HL-60 (cell line): ENCODE data around the gene JARID2.

Experiments used
- DNase-seq, 2 experiments: peaks; one replicate each; pipeline ENCODE4 v3.0.0-alpha.2; 2010 to 2020; ENCODE audit warnings: low read depth in 1 of 2, low spot score in 1 of 2
- H3K27ac ChIP-seq: fragments of 250-450 bp; sonication (Bioruptor Pico); replicated peaks from 2 replicates; pipeline ENCODE4 v1.5.1; 2020; ENCODE audit warnings: mild to moderate bottlenecking, moderate library complexity
- H3K27me3 ChIP-seq: fragments of 250-450 bp; sonication (Bioruptor Pico); 2 replicates; pipeline ENCODE4 v1.5.1; 2021; ENCODE audit warnings: mild to moderate bottlenecking, moderate library complexity; ENCODE audit not compliant: insufficient read depth, poor library complexity, severe bottlenecking
- H3K4me3 ChIP-seq: replicated peaks from 2 replicates; pipeline ENCODE4 v1.5.1; 2011; ENCODE audit warnings: mild to moderate bottlenecking, control low read depth, low read length; ENCODE audit not compliant: insufficient read depth
- GABPA ChIP-seq: IDR thresholded peaks from 2 replicates; pipeline ENCODE4 v1.6.1; 2012; ENCODE audit warnings: low read depth
- POLR2AphosphoS5 ChIP-seq: IDR thresholded peaks from 2 replicates; pipeline ENCODE4 v1.6.1; 2012; ENCODE audit warnings: low read depth
- SPI1 ChIP-seq: IDR thresholded peaks from 2 replicates; pipeline ENCODE4 v1.6.1; 2012; ENCODE audit warnings: low read depth, mild to moderate bottlenecking, borderline replicate concordance
- TF ChIP-seq, protein P1 (sequence below): IDR thresholded peaks from one replicate; pipeline ENCODE4 v1.5.1; 2011; ENCODE audit warnings: low read length, control low read depth, inconsistent platforms; ENCODE audit not compliant: insufficient read depth
- TF ChIP-seq, protein P2 (sequence below): IDR thresholded peaks from 2 replicates; pipeline ENCODE4 v1.6.1; 2012; ENCODE audit warnings: low read depth; ENCODE audit not compliant: insufficient replicate concordance

JARID2 gene

DNA sequence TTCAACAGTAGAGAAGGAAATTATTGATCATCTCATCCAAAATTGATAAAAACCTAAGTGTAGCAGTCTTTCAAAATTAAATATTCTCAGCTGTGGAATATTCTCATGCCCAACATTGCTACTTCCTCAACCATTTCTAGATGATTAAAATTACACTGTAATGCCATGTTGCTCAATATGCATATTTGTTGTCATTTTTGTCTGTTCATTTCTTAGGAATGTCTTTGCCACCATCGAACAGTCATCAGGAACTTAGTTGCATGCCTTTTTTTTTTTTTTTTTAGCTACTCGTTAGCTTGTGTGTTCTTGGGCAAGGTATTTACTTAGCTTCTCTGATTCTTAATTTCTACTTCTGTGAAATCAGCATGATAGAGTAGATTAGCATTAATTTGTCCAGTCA lies 228.3 kb downstream of the JARID2 start:
- Histone ChIP-seq H3K4me3 (no peak overlapping the region), H3K27ac (no peak overlapping the region), H3K27me3 (no peaks in the 10 kb centered on the region)
- TF ChIP-seq, protein P1, sequence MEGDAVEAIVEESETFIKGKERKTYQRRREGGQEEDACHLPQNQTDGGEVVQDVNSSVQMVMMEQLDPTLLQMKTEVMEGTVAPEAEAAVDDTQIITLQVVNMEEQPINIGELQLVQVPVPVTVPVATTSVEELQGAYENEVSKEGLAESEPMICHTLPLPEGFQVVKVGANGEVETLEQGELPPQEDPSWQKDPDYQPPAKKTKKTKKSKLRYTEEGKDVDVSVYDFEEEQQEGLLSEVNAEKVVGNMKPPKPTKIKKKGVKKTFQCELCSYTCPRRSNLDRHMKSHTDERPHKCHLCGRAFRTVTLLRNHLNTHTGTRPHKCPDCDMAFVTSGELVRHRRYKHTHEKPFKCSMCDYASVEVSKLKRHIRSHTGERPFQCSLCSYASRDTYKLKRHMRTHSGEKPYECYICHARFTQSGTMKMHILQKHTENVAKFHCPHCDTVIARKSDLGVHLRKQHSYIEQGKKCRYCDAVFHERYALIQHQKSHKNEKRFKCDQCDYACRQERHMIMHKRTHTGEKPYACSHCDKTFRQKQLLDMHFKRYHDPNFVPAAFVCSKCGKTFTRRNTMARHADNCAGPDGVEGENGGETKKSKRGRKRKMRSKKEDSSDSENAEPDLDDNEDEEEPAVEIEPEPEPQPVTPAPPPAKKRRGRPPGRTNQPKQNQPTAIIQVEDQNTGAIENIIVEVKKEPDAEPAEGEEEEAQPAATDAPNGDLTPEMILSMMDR, result no peak
- TF ChIP-seq POLR2AphosphoS5 (no peak), GABPA (no peak), SPI1 (no peak)
- TF ChIP-seq, protein P2, sequence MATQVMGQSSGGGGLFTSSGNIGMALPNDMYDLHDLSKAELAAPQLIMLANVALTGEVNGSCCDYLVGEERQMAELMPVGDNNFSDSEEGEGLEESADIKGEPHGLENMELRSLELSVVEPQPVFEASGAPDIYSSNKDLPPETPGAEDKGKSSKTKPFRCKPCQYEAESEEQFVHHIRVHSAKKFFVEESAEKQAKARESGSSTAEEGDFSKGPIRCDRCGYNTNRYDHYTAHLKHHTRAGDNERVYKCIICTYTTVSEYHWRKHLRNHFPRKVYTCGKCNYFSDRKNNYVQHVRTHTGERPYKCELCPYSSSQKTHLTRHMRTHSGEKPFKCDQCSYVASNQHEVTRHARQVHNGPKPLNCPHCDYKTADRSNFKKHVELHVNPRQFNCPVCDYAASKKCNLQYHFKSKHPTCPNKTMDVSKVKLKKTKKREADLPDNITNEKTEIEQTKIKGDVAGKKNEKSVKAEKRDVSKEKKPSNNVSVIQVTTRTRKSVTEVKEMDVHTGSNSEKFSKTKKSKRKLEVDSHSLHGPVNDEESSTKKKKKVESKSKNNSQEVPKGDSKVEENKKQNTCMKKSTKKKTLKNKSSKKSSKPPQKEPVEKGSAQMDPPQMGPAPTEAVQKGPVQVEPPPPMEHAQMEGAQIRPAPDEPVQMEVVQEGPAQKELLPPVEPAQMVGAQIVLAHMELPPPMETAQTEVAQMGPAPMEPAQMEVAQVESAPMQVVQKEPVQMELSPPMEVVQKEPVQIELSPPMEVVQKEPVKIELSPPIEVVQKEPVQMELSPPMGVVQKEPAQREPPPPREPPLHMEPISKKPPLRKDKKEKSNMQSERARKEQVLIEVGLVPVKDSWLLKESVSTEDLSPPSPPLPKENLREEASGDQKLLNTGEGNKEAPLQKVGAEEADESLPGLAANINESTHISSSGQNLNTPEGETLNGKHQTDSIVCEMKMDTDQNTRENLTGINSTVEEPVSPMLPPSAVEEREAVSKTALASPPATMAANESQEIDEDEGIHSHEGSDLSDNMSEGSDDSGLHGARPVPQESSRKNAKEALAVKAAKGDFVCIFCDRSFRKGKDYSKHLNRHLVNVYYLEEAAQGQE, result no peak
- no peak for DNase-seq

DNA sequence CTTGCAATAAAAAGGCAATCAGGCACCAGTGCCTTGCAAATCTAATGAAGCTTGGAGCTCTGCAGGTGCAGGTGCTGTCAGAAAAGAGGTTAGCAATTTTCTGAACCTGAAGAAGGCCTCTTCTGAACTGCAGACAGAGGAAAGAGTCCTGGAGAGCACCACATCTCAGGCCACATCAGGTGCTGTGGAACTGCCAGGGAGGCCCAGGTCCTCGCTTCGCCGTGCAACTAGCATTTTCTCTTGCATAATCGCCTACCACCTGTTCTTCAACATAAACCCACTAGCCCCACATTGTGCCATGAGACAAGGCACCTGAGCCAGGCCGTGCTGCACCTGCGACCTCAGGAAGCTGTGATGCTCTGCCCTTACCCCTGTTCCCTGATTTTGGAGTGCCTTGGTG lies 229.4 kb downstream of the JARID2 start:
- Histone ChIP-seq H3K27me3 (no peaks in the 10 kb centered on the region), H3K4me3 (no peak overlapping the region), H3K27ac (no peak overlapping the region)
- TF ChIP-seq, protein P2, result no peak
- TF ChIP-seq SPI1 (no peak), POLR2AphosphoS5 (no peak), GABPA (no peak)
- TF ChIP-seq, protein P1, result no peak
- DNase-seq, result no peak

DNA sequence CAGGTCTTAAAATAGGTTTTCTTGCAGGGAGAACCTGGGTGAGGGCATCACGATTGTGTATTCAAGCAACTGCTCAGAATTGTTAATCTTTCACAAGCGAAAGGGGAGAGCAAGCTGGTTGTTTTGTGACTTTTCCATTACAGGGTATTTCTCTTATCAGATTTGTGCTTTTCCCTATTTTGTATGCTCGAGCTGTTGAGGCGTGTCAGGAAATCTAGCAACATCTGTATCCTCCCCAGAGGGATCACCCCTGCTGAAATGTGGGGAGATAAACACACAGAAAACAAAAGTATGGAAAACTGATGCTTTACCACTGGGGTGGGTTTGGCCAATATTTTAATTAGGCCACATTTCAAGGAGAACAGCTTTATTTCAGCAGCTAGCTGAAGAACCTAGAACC lies 230.0 kb downstream of the JARID2 start:
- Histone ChIP-seq H3K27ac (no peak overlapping the region), H3K4me3 (no peak overlapping the region)
- TF ChIP-seq POLR2AphosphoS5 (no peak), SPI1 (no peak), GABPA (no peak)
- TF ChIP-seq, protein P1, result no peak
- TF ChIP-seq, protein P2, result no peak

More for the DNA sequence above, 230.0 kb downstream of the JARID2 start:
- DNase-seq, result no peak
- no peaks in the 10 kb centered on the region for H3K27me3 ChIP-seq
